PC-9 (cell line): Measurements from ENCODE around the gene KAT7.

ENCODE experiments used
- CTCF ChIP-seq: fragments of 200-600 bp; sonication (generic); conservative IDR thresholded peaks from 2 replicates; pipeline ENCODE4 v1.6.1; 2017; ENCODE audit warnings: mixed run types, antibody characterized with exemption, mild to moderate bottlenecking, moderate library complexity
- EZH2 ChIP-seq: fragments of 200-600 bp; sonication (generic); IDR thresholded peaks from 2 replicates; pipeline ENCODE4 v1.8.0; 2017; ENCODE audit warnings: antibody characterized with exemption, low read depth

- no peak for TF ChIP-seq CTCF
- no peak for TF ChIP-seq EZH2
These were observed 32.3 kb downstream of the KAT7 start for GRCh38 chr17:49820773-49821172.
